Muscle of arm (tissue), 12 donors: ENCODE results near the gene SKIL. TPM values are rescaled to one million over a fixed set of nuclear protein-coding genes. Genes with fewer than 3 reads are reported as not detected.

Experiments
- DNase-seq: peaks from one replicate; pipeline ENCODE4 v3.0.0-alpha.2; 2013
- polyA plus RNA-seq, 12 donors: library from polyadenylated mRNA; unstranded; fragments of 120-200 nt; gene quantifications; one replicate each; pipeline ENCODE4 v1.2.1, GENCODE V29; 2013; ENCODE audit not compliant: insufficient read length in 12 of 12

The SKIL gene
- polyA plus RNA-seq, 12 donors, result 21.1 to 57.6 (median 28.4) TPM

DNA sequence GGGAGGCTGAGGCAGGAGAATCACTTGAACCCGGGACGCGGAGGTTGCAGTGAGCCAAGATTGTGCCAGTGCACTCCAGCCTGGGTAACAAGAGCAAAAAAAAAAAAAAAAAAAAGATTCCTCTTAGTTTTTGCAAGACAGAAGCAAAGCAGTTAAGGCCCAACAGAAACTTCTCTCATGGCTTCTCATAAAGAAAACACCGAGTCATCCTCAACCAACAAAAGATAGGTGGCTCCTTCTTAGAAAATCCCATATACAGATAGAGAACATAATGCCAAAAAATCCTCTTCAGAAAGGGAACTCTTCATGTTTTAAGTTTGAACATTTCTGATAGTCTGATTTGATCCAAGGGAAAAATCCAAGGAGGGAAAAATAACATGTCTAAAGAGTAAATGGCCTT lies 12.5 kb upstream of the SKIL start:
- DNase-seq, result no peak

DNA sequence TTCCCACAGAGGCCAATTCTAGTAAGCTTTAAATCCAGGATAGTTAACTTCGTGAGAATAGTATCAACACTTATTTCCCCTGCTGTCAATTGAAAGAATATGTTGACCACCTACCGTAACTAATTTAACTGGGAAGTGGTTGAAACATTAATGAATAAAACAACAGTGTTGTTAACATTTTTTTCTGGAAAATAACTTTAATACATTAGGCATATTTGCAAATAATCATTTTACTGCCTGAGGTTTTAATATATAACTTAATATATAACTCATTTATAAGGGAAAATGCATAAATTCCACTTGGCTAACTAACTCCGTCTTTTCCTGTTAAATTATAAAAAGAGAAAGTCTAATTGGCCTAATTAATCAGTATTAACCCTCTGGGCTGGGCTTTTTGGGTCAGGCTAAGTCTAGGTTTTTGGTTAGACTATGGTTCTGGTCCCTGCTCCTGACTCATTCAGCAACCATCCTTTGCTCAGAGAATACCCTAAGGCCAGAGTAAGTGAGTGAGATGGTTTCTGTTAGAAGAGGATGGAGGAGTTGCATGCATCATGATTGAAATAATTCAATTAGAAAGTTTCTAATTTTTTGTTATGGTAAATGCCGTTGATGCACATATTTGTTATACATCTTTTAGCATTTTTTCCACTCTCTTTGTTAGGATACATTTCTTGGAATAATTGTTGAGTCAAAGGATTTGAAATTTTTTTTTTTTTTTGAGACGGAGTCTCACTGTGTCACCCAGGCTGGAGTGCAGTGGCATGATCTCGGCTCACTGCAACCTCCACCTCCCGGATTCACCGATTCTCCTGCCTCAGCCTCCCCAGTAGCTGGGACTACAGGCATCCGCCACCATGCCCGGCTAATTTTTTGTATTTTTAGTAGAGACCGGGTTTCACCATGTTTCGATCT lies 10.8 kb upstream of the SKIL start:
- no peak for DNase-seq

- peak; percentile 19 for DNase-seq
Measured at GRCh38 chr3:170350515-170351413, 6.8 kb upstream of the SKIL start.

DNA sequence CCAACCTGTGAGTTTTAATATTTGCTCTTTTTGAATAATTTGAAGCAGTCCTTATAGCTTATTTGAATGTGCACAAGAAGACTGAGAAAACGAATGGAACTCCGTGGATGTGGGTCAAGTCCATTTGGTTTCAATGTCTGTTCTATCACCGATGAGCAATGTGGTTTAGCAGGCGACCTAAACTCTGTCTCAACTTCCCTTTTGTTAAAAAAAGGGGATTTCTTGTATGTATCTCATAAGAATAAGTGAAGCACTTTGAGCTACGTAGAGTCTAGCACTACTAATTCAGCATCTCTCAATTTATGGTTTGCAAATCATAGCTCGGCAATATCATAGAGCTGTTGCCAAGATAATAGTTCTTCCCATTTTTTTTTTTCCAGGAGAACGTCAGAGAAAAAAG lies 4.6 kb upstream of the SKIL start:
- DNase-seq, result no peak

DNA sequence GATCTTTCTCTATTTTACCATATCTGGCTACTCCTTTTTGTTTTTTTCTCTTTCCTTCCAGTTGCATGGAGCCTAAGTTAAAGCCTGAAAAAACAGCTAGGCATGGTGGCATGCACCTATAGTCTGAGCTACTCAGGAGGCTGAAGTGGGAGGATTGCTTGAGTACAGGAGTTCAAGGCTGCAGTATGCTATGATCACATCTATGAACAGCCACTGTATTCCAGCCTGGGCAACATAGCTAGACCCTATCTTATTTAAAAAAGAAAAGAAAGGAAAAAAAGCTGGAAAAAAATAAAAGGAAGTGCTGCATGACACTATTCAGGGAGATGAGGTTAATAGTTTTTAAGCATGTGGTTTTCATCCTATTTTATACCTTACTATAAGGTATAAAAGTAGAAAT lies 4.0 kb upstream of the SKIL start:
- no peak for DNase-seq

DNA sequence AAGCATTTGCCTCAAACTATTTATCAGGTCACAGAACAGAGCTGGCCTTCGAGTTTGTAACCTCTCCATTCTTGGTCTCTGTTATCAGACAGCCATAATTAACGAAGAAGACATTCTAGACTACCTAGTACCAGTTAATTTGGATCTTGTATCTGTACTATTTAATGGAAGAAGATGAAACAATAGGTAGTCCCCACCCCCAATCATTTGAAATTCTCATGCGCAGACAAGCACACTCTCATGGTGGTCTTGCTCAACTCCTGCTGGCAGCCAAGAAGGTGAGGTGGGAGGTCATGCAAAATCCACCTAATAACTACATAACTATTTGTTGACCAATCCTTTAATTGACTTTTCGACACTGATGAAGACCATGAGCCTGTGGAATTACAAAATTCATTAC lies 2.8 kb upstream of the SKIL start:
- DNase-seq, result no peak

DNA sequence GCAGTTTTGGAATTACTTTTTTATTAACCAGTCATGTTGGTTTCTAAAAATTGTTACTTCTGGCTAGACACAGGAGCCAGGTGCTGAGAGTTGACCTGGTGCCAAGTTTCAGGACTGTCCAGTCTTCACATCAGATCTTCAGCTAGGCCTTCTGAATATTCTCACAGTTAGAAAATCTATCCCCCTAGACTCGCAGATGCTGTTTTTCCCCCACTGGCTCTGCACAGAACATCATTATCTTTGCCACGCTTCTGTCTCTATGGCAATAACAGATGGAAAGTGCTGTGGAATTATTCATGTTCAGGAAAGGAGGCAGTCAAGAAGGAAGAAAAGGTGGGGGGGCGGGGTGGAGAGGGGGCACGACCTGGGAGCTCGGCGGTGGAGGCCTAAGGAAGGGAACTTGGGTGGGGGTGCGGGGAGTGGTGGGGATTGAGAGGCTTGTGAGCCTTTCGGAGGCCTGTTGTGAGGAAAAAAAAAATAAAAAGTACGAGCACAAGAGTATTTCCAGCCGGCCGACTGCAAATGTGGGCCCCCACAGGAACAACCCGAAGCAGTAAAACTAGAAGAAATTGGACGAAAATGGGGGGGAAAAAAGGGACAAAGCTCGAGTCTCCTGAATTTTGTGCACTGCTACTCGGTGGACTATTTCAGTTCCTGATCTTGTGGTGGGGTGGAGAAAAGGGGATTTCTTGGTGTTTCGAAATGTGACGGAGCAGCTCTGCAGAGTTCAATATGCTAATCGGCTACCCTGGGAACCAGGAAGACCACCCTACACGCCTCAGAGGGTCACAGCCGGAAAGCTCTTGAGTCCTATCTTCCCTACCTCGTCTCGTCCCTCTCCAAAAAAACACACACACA lies 1.5 kb upstream of the SKIL start:
- peak; percentile 75 for DNase-seq

DNA sequence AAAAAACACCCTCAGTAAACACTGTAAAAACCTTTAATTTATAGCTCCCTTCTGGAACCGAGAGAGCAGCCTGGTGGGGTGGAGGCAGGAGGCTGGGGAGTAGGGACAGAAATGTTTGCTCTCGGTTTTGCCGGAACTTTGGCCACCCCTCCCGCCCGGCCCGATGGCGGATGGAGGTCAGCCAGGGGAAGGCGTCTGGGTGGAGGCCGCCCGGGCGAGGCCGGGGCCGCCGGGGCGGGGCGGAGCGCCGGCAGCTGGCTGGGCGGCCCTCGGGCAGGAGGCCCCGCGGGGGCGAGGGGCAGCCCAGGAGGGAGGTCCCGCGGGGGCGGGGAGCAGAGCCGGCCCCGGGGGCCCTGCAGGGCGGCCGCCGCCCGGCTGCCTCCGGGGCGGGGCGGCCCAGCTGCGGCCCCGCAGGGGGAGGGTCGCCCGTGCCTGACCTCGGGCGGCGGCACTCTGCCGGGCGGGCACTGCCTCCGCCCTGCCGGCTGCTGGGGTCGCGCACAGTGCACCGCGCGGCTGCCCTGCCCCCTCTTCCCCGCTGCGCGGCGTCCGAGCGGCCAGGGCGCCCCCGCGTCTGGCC lies 829 bp upstream of the SKIL start:
- peak; percentile 83 for DNase-seq

GRCh38 chr3:170358042-170359010 lies 811 bp downstream of the SKIL start:
- DNase-seq, result peak; percentile 68

DNA sequence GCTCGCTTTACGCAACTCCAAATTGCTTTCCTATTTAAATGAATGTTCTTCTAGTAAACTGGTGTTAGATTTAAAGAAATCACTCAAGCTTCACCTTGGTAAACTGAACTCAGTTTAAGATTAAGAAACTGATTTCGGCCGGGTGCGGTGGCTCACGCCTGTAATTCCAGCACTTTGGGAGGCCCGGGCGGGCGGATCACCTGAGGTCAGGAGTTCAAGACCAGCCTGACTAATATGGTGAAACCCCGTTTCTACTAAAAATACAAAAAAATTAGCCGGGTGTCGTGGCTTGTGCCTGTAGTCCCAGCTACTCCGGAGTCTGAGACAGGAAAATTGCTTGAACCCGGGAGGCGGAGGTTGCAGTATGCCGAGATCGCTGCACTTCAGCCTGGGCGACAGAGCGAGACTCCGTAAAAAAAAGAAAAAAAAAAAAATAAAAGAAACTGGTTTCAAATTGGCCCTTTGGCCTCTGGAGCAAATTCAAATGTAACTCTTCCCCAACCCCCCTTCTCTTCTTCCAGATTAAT lies 1.7 kb downstream of the SKIL start:
- DNase-seq, result no peak

- no peak for DNase-seq
Measured at GRCh38 chr3:170360466-170360865, 3.0 kb downstream of the SKIL start.

GRCh38 chr3:170360916-170361315 lies 3.4 kb downstream of the SKIL start:
- no peak for DNase-seq

DNA sequence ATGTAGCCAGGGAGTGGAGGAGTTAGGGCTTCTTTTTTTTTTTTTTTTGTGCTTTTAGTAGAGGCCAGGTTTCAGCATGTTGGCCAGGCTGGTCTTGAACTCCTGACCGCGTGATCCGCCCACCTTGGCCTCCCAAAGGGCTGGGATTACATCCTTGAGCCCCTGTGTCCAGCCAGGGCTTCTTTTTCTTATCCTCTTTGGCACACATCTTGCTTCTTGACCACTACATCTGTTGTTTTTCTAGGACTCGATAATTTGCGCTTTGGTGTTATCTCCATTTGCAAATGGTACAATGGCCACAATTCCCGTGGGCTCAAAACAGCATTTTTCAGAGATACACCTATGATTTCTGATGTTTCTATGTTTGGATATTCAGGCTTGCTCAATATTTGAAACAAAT lies 4.2 kb downstream of the SKIL start:
- DNase-seq, result no peak

DNA sequence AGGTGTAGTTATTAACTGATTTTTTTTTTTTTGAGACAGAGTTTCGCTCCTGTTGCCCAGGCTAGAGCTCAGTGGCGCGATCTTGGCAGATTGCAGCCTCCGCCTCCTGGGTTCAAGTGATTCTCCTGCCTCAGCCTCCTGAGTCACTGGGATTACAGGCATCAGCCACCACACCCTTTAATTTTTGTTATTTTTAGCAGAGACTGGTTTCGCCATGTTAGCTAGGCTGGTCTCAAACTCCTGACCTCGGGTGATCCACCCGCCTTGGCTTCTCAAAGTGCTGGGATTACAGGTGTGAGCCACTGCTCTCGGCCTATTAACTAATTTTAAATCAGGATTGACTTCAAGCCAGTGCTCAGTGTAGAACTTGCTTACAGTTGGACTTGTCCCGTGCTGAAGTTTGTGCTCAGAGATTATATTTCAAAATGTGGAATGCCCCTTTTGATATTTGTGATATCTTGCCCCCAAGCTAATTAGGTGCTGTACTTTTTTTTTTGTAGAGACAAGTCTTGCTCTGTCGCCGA lies 6.0 kb downstream of the SKIL start:
- no peak for DNase-seq

- DNase-seq, result no peak
Measured at GRCh38 chr3:170364965-170365364, 7.5 kb downstream of the SKIL start.

GRCh38 chr3:170367797-170368196 lies 10.3 kb downstream of the SKIL start:
- no peak for DNase-seq

DNA sequence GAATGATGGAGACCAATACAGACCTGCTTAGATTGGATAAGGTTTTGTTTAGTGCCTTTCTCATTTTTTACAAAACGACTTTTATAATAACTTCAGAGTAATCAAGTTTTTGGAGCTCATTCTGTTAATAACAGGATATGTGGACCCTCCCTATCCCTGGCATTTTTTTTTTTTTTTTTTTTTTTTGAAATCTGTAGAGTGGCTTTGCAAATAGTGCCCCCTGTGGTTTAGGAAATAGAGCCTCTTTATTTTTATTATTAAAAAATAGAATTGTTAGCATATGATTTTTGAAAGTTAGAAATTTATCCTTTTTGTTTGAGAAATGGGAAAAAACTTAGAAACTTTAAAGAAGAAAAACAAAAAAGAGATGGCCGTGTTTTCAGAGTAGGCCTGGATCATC lies 11.4 kb downstream of the SKIL start:
- DNase-seq, result no peak

GRCh38 chr3:170372190-170372879 lies 14.8 kb downstream of the SKIL start:
- no peak for DNase-seq

- no peak for DNase-seq
Measured at GRCh38 chr3:170383567-170383966, 26.1 kb downstream of the SKIL start.
